ENCODE results near the gene TUBGCP3.
"Not testable (repeated sequence)": the region's sequence is repeated elsewhere in the genome, so short reads cannot be mapped to it uniquely, and the experiment has no call there.

Gene TUBGCP3

DNA sequence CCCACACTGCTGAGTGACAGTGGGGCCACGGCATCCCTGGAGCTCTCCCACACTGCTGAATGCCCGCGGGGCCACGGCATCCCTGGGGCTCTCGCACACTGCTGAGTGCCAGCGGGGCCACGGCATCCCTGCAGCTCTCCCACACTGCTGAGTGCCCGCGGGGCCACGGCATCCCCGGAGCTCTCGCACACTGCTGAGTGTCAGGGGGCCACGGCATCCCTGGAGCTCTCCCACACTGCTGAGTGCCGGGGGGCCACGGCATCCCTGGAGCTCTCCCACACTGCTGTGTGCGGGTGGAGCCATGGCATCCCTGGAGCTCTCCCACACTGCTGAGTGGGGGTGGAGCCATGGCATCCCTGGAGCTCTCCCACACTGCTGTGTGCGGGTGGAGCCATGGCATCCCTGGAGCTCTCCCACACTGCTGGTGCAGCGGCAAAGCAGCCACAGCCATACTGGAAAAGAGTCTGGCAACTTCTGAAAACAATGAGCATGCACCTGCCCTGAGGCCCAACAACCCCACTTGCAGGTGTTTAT, 8.6 kb downstream of the TUBGCP3 start:
- DNase-seq (ENCODE audit: low read depth in 2 of 2), result no peak

DNA sequence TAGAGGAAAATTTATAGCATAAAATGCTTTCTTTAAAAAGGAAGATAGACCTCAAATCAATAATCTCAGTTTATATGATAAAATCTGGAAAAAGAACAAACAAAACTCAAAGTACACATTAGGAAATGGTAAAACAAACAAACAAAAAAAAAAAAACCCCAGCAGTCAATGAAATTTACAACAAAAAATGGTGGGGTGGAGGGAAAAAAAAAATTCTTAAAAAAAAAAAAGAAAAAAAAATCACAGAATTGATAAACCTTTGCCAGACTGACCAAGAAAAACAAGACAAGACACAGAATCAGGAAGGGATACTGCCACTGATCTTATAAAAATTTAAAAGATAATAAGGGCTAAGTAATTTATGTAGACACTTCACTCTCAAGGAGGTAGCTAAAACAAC, 11.2 kb downstream of the TUBGCP3 start:
- DNase-seq (ENCODE audit: low read depth in 2 of 2), result no peak

GRCh38 chr13:112576191-112576590, 11.8 kb downstream of the TUBGCP3 start:
- DNase-seq (ENCODE audit: low read depth in 2 of 2), result no peak

- no peak for DNase-seq (ENCODE audit: low read depth in 2 of 2)
These were observed 12.3 kb downstream of the TUBGCP3 start for GRCh38 chr13:112575675-112576074.

DNA sequence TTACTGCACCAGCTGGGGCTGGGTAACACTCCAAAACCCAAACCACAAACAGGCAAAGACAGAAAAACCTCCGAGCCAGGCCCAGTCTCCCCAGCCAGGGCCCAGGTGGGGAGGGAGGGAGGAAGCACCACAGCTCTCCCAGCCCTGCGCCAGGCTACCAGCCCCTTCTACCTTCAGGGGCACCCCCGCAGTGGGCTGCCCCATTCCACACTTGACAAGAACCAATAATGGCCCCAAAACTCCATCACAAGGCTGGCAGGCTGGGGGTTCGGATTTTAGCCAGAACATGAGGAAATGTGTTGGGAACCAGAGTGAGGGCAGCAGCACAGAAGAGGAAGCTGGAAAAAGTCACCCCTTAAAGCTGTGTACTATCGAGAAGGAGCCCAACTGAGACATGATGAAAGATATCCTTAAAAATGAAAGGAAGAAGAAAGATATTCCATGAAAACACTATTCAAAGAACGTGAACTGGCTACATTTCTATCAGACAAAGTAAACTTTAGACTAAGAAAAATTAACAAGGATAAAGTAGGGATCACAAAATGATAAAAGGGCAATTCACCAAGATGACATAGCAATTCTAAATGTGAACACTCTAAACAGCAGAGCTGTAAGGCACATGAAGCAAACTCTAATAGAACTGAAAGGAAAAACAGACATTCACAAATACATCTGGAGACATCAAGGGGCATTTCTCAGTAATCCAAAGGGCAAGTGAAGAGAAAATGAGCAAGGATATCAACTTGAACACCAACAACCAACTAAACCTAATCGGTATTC, 12.9 kb downstream of the TUBGCP3 start:
- DNase-seq (ENCODE audit: low read depth in 2 of 2), result no peak

DNA sequence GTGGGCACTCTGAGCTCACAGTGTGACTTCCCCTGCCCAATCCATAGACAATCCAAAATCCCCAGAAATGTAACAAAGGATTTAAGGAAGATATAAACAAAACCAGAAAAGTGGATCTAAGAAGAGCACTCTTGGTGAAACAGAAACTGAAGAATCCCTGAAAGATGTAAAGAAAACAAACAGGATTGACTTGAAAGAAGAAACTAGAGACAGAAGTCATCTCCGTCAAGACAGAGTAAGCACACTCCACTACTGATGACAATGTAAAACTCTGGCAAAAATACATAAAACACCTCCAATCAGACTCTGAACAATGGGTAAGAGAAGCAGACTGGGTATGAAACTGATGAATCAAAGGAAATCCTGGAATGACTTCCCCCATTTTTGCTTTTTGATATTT, 13.5 kb downstream of the TUBGCP3 start:
- no peak for DNase-seq (ENCODE audit: low read depth in 2 of 2)

DNA sequence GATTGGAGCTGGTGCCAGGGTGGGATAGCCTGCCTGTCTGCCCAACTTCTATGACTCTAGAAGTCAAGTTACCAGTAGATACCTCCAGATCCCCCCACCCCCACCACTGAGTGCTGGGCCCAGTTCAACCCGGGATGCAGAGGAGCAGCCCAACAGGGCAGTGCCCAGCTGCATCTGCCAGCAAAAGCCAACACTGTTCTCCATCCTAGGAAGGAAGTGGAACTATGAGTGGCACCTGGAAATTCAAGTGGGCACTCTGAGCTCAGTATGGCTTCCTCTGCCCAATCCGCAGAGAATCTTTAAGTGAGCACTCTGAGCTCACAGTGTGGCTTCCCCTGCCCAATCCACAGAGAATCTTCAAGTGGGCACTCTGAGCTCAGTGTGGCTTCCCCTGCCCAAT, 14.2 kb downstream of the TUBGCP3 start:
- no peak for DNase-seq (ENCODE audit: low read depth in 2 of 2)

GRCh38 chr13:112572366-112572765, 15.6 kb downstream of the TUBGCP3 start:
- DNase-seq (ENCODE audit: low read depth in 2 of 2), result no peak

DNA sequence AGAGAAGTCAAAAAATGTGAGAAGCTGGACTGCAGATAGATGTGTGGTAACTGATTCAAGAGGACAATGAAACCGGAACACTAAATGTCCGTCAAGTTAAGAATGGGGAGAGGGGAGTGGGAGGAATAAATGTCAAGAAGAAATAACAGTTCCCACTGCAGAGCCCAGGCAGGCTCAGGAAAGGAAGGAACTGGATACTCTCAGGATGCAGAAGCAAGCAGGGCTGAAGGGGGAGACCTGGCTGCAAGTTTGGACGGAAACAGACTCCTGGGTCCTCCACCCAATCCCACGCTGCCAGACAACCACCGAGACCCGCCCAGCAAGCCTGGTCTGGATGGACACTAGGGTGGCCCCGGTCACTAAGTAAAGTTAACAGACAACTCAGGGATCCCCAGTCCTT, 18.1 kb downstream of the TUBGCP3 start:
- no peak for DNase-seq (ENCODE audit: low read depth in 2 of 2)

- no peak for DNase-seq (ENCODE audit: low read depth in 2 of 2)
These were observed 20.6 kb downstream of the TUBGCP3 start for GRCh38 chr13:112567161-112567862.

DNA sequence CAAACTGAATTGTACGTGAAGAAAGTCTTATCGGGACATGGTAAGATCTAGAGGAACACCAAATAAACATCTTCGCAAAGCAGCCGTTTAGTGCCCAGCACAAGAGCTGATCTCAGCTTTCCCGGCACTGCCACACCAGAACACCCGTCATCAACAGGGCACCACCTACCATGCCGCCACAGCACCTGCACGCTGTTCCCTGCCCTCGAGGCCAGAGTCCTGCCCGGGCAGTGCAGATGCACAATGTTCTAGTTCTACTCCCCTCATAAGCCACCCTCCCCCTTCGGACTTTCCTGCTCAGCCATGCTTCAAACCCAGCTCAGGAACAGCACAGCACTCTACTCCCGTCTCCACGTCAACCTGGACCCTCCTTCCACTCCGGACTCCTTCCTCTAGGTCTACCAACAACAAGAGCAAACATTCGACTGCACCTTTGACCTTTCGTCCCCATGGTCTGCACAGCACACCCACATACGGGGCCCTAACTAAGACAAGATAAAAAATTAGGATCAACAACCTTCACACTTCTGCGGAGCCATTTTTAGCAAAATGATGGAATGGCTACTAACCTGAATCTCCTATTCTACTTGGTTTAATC, 25.1 kb downstream of the TUBGCP3 start:
- no peak for DNase-seq (ENCODE audit: low read depth in 2 of 2)

GRCh38 chr13:112562254-112562653, 25.7 kb downstream of the TUBGCP3 start:
- DNase-seq (ENCODE audit: low read depth in 2 of 2), result no peak

DNA sequence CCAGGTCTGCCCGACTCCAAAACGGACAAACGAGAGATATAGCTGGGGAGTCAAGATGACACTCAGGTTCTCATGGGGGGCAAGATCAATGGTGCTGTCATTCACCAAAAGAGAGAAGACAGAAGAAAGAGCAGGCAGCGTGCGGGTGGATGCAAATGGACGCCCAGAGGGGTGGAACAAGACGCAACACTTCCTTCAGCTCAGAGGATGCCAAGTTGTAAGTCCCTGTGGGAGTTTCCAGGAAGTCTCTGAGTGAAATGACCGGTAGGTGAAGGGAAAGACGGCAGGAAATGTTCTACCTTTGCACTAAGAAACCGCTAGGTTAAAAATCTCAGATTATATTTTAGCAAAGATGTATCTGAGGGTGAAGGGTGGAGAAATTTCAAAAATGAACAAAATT, 26.5 kb downstream of the TUBGCP3 start:
- DNase-seq (ENCODE audit: low read depth in 2 of 2), result no peak

GRCh38 chr13:112558696-112559418, 29.1 kb downstream of the TUBGCP3 start:
- DNase-seq (ENCODE audit: low read depth in 2 of 2), result no peak

DNA sequence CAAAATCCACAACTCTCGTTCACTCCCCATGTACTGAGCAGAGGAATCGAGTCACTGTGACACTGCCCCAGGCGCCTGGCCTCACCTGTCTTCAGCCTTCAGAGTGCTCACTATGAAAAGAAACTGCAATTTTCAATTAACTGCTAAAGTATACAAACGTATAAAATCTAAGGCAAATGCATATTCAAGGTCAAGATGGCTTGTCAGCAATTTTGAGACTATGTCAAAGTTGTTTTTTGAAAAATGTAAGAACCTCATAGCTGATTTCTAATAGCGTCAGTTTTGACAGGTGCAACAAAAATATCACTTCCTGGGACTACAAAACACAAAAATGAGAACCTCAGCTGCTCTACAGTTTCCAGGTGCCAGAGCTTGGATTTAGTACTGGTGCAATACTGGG, 31.4 kb downstream of the TUBGCP3 start:
- no peak for DNase-seq (ENCODE audit: low read depth in 2 of 2)

- no peak for DNase-seq (ENCODE audit: low read depth in 2 of 2)
These were observed 33.6 kb downstream of the TUBGCP3 start for GRCh38 chr13:112554214-112554850.

DNA sequence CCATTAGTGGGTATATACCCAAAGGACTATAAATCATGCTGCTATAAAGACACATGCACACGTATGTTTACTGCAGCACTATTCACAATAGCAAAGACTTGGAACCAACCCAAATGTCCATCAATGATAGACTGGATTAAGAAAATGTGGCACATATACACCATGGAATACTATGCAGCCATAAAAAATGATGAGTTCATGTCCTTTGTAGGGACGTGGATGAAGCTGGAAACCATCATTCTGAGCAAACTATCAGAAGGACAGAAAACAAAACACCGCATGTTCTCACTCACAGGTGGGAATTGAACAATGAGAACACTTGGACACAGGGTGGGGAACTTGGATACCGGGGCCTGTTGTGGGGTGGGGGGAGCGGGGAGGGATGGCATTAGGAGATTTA, 39.0 kb downstream of the TUBGCP3 start:
- not testable (repeated sequence) for DNase-seq (ENCODE audit: low read depth in 2 of 2)

DNA sequence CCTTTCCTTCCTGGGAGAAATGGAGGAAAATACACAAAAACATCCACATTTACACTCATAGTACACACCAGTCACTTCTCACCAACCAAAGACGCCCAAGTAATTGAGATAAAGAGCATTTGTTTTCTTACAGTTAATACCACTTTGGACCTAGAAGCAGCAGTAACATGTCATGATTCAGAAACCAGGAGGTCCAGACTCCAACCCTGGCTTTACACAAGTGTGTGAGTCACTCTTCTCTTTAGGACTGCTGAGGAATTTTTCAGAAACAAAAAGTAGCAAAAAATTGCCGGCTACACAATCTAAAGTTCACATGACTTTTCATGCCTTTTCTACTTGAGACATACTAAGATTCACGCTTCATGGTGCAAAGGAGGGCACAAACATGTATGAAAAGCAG, 42.1 kb downstream of the TUBGCP3 start:
- DNase-seq (ENCODE audit: low read depth in 2 of 2), result no peak

DNA sequence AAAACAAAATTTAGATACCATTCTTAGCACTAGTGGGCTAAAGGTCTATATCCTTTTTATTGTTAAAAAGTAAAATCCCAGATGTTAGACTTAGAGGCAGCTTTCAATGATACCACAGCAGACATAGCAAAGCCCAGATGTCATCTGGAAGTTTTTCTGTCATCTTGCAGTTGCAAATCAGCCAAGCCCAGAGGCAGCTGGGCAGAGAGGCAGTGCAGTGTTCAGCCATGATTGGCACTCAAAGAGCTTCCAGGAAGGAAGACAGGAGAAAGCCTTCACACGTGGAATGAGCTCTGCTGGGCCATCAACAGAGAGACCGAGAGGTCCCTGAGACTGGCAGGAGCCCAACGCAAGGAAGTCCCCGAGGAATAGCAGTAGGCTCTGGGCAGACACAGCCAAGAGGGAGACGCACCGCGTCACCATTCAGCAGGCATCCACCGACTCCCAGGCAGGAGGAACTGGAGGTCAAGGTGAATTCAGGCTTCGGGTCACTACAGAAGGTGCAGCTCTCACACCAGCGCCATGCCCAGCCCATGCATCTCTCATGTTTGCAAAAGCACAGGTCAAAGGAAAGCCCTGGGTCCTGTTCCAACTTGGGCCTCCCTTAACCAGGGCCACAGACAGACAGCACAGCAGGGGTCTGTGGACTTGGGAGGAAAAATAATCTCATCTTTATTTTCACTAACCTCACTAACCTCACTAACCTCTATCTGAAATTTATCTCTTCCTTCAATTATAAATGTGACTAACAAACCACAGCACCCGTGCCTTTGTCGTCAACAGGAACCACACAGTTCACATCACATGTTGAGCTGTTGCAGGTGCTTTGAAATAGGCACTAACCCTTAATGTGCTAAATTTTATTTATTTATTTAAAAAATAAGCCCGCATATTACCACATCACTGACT, 54.9 kb downstream of the TUBGCP3 start:
- no peak for DNase-seq (ENCODE audit: low read depth in 2 of 2)

DNA sequence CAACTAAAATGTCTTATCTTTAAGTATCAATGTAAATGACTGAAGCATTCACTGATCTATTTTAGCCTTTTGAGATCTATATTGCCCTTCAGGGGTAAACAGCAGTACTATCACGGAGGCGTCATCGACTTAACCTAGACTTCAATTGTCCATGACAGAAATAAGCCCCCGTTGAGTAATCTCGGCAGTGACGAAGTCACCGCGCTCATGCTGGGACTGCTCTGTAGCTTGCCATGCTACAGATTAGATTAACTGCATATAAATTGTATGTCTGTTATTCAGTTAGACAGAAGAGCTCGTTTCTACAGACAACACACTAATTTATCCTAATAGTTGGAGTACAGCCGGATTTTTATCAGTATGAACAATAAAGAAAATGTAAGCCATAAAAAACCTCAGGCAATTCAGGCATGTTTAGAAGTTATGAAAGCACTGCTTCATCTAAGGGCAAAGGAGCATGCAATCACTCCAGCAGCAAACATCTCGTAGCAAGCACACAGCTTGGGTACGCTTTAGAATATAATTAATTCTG, 56.6 kb downstream of the TUBGCP3 start:
- DNase-seq (ENCODE audit: low read depth in 2 of 2), result no peak
